PC-3 (cell line): ENCODE measurements around the gene MCU. TPM values are rescaled to one million over a fixed set of nuclear protein-coding genes. Genes with fewer than 3 reads are reported as not detected.

Experiments used
- ATAC-seq: fragments of 200-7000 bp; cut with Tn5 transposase; 2 replicates; pipeline ENCODE4 v1.9.1; 2020; ENCODE audit warnings: mild to moderate bottlenecking, moderate library complexity
- BruUV-seq: library from RNA; stranded (reverse); fragments of 400-500 nt; replicated peaks from 2 replicates; lab custom pipeline; 2021; lab: Mats Ljungman, UMichigan
- CTCF ChIA-PET: fragments of 300-600 bp; sonication (Branson Sonifier 250); formaldehyde crosslinking; loops from one replicate; lab custom pipeline; 2022; ENCODE audit warnings: antibody characterized with exemption; lab: Charles Lee
- POLR2A ChIA-PET: fragments of 300-600 bp; sonication (Branson Sonifier 250); formaldehyde crosslinking; loops from one replicate; lab custom pipeline; 2022; ENCODE audit warnings: antibody characterized with exemption; ENCODE audit not compliant: unreplicated experiment; lab: Charles Lee
- DNase-seq: peaks from one replicate; pipeline ENCODE4 v3.0.0-alpha.2; 2015
- H2AFZ ChIP-seq: fragments of 300-600 bp; sonication (generic); 2 replicates; pipeline ENCODE4 v1.6.0; 2016; ENCODE audit warnings: antibody characterized with exemption, low read length
- H3F3A ChIP-seq: fragments of 300-600 bp; sonication (generic); one replicate; pipeline ENCODE4 v1.6.0; 2017; ENCODE audit warnings: antibody characterized with exemption, low read length, control low read depth, mild to moderate bottlenecking; ENCODE audit not compliant: unreplicated experiment
- H3K27ac ChIP-seq: fragments of 300-600 bp; sonication (generic); 2 replicates; pipeline ENCODE4 v1.5.1; 2016; ENCODE audit warnings: mild to moderate bottlenecking, low read length
- H3K27me3 ChIP-seq: fragments of 300-600 bp; sonication (generic); 2 replicates; pipeline ENCODE4 v1.6.1; 2016; ENCODE audit warnings: low read length, mixed read lengths
- H3K36me3 ChIP-seq: fragments of 300-600 bp; sonication (generic); 2 replicates; pipeline ENCODE4 v1.6.1; 2016; ENCODE audit warnings: low read depth, mixed run types, low read length, mixed read lengths
- H3K4me1 ChIP-seq: fragments of 300-600 bp; sonication (generic); 2 replicates; pipeline ENCODE4 v1.5.1; 2016; ENCODE audit warnings: low read length; ENCODE audit not compliant: insufficient read depth
- H3K4me2 ChIP-seq: fragments of 300-600 bp; sonication (generic); 2 replicates; pipeline ENCODE4 v1.6.0; 2016; ENCODE audit warnings: low read length
- H3K4me3 ChIP-seq: fragments of 300-600 bp; sonication (generic); 2 replicates; pipeline ENCODE4 v1.5.1; 2016; ENCODE audit warnings: mild to moderate bottlenecking, low read length, mixed read lengths
- H3K79me2 ChIP-seq: fragments of 300-600 bp; sonication (generic); 2 replicates; pipeline ENCODE4 v1.6.1; 2017; ENCODE audit warnings: low read length, mixed read lengths
- H3K9ac ChIP-seq: fragments of 300-600 bp; sonication (generic); 2 replicates; pipeline ENCODE4 v1.6.0; 2016; ENCODE audit warnings: mild to moderate bottlenecking, low read length
- H3K9me2 ChIP-seq: fragments of 300-600 bp; sonication (generic); replicated peaks from 2 replicates; pipeline ENCODE4 v1.6.1; 2016; ENCODE audit warnings: mixed run types, low read length, mixed read lengths
- H3K9me3 ChIP-seq: fragments of 300-600 bp; sonication (generic); 2 replicates; pipeline ENCODE4 v1.6.1; 2016; ENCODE audit warnings: low read length, mixed read lengths
- H4K20me1 ChIP-seq: fragments of 300-600 bp; sonication (generic); 2 replicates; pipeline ENCODE4 v1.6.1; 2016; ENCODE audit warnings: low read length, mixed read lengths
- EZH2 ChIP-seq: fragments of 300-600 bp; sonication (generic); IDR thresholded peaks from one replicate; pipeline ENCODE4 v1.6.1; 2017; ENCODE audit warnings: antibody characterized with exemption, mild to moderate bottlenecking, low read length; ENCODE audit not compliant: unreplicated experiment
- EZH2phosphoT487 ChIP-seq: fragments of 300-600 bp; sonication (generic); IDR thresholded peaks from 2 replicates; pipeline ENCODE4 v1.6.1; 2018; ENCODE audit warnings: mild to moderate bottlenecking, antibody characterized with exemption, low read length, borderline replicate concordance
- intact Hi-C: fragments of 100-400 bp; cut with micrococcal nuclease; formaldehyde crosslinking; loops from 2 replicates; pipeline ENCODE4 v1.9.0; 2023
- total RNA-seq: library from RNA; depleted of rRNA; stranded (reverse); fragments of >200 nt; gene quantifications from 2 replicates; pipeline ENCODE4 v1.2.3, GENCODE V29; 2014
- TF ChIP-seq, protein P1 (sequence below): fragments of 300-600 bp; sonication (generic); conservative IDR thresholded peaks from 2 replicates; pipeline ENCODE4 v1.5.1; 2017; ENCODE audit warnings: antibody characterized with exemption, low read depth, mild to moderate bottlenecking, low read length

Gene MCU
- total RNA-seq, 1 experiment from 2014 or later = 21.5 TPM

- TF ChIP-seq EZH2phosphoT487 (no peak), EZH2 (no peak)
- TF ChIP-seq, protein P1, sequence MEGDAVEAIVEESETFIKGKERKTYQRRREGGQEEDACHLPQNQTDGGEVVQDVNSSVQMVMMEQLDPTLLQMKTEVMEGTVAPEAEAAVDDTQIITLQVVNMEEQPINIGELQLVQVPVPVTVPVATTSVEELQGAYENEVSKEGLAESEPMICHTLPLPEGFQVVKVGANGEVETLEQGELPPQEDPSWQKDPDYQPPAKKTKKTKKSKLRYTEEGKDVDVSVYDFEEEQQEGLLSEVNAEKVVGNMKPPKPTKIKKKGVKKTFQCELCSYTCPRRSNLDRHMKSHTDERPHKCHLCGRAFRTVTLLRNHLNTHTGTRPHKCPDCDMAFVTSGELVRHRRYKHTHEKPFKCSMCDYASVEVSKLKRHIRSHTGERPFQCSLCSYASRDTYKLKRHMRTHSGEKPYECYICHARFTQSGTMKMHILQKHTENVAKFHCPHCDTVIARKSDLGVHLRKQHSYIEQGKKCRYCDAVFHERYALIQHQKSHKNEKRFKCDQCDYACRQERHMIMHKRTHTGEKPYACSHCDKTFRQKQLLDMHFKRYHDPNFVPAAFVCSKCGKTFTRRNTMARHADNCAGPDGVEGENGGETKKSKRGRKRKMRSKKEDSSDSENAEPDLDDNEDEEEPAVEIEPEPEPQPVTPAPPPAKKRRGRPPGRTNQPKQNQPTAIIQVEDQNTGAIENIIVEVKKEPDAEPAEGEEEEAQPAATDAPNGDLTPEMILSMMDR = no peak
- Histone ChIP-seq H3K9me2 (no peaks in the 10 kb centered on the region), H3K27ac (no peak overlapping the region), H3K79me2 (no peaks in the 10 kb centered on the region), H3K36me3 (no peaks in the 10 kb centered on the region), H3K27me3 (peaks cover 6% of the 10 kb centered on the region), H4K20me1 (no peaks in the 10 kb centered on the region), H2AFZ (no peak overlapping the region), H3K4me2 (no peak overlapping the region), H3K4me3 (no peak overlapping the region), H3K9me3 (no peaks in the 10 kb centered on the region), H3K9ac (no peak overlapping the region), H3F3A (no peaks in the 10 kb centered on the region), H3K4me1 (peaks cover 11% of the 10 kb centered on the region)
- ATAC-seq (no peak), DNase-seq (no peak)
- intact Hi-C loops = no loop called here
- no TSS peak for BruUV-seq
- CTCF ChIA-PET = no interaction called here
- POLR2A ChIA-PET = no interaction called here
These were observed 55.6 kb downstream of the MCU start for GRCh38 chr10:72747521-72747920.

DNA sequence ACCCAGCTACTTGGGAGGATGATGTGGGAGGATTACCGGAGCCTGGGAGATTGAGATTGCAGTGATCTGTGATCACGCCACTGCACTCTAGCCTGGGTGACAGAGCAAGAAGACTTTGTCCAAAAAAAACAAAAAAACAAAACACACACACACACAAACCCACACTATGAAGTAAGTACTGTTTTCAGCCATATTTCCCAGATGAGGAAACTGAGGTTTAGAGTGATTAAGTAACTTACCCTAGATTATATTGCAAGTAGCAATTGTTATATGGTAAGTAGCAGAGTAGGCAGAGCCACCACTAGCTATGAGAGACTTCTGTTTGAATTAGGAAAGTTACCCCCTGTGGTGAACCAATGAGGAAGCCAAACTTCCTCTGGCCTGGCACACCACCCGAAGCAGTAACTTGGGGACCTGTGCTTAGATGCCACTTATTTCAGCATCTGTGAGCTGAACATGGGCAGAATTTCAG lies 61.9 kb downstream of the MCU start:
- Histone ChIP-seq H3K79me2 (no peaks in the 10 kb centered on the region), H3K27me3 (peaks cover 14% of the 10 kb centered on the region)
- intact Hi-C loops = no loop called here

More for the DNA sequence above, 61.9 kb downstream of the MCU start:
- Histone ChIP-seq H3K36me3 (no peaks in the 10 kb centered on the region), H3K27ac (no peak overlapping the region), H3K9me3 (no peaks in the 10 kb centered on the region), H3K4me1 (no peaks in the 10 kb centered on the region), H3F3A (no peaks in the 10 kb centered on the region), H2AFZ (no peak overlapping the region), H3K4me2 (no peak overlapping the region), H3K9ac (no peak overlapping the region), H3K9me2 (no peaks in the 10 kb centered on the region), H3K4me3 (no peak overlapping the region), H4K20me1 (no peaks in the 10 kb centered on the region)
- ChIA-PET POLR2A (no interaction called here), CTCF (no interaction called here)
- ATAC-seq (no peak), DNase-seq (no peak)
- BruUV-seq = no TSS peak
- TF ChIP-seq, protein P1 = no peak
- TF ChIP-seq EZH2 = no peak
